PC-3 (cell line): ENCODE results near the gene CDC6. TPM values are rescaled to one million over a fixed set of nuclear protein-coding genes. Genes with fewer than 3 reads are reported as not detected.

Experiments
- ATAC-seq: fragments of 200-7000 bp; cut with Tn5 transposase; 2 replicates; pipeline ENCODE4 v1.9.1; 2020; ENCODE audit warnings: mild to moderate bottlenecking, moderate library complexity
- BruUV-seq: library from RNA; stranded (reverse); fragments of 400-500 nt; replicated peaks from 2 replicates; lab custom pipeline; 2021; lab: Mats Ljungman, UMichigan
- CTCF ChIA-PET: fragments of 300-600 bp; sonication (Branson Sonifier 250); formaldehyde crosslinking; loops from one replicate; lab custom pipeline; 2022; ENCODE audit warnings: antibody characterized with exemption; lab: Charles Lee
- POLR2A ChIA-PET: fragments of 300-600 bp; sonication (Branson Sonifier 250); formaldehyde crosslinking; loops from one replicate; lab custom pipeline; 2022; ENCODE audit warnings: antibody characterized with exemption; ENCODE audit not compliant: unreplicated experiment; lab: Charles Lee
- DNase-seq: peaks from one replicate; pipeline ENCODE4 v3.0.0-alpha.2; 2015
- H2AFZ ChIP-seq: fragments of 300-600 bp; sonication (generic); 2 replicates; pipeline ENCODE4 v1.6.0; 2016; ENCODE audit warnings: antibody characterized with exemption, low read length
- H3F3A ChIP-seq: fragments of 300-600 bp; sonication (generic); one replicate; pipeline ENCODE4 v1.6.0; 2017; ENCODE audit warnings: antibody characterized with exemption, low read length, control low read depth, mild to moderate bottlenecking; ENCODE audit not compliant: unreplicated experiment
- H3K27ac ChIP-seq: fragments of 300-600 bp; sonication (generic); 2 replicates; pipeline ENCODE4 v1.5.1; 2016; ENCODE audit warnings: mild to moderate bottlenecking, low read length
- H3K27me3 ChIP-seq: fragments of 300-600 bp; sonication (generic); 2 replicates; pipeline ENCODE4 v1.6.1; 2016; ENCODE audit warnings: low read length, mixed read lengths
- H3K36me3 ChIP-seq: fragments of 300-600 bp; sonication (generic); 2 replicates; pipeline ENCODE4 v1.6.1; 2016; ENCODE audit warnings: low read depth, mixed run types, low read length, mixed read lengths
- H3K4me1 ChIP-seq: fragments of 300-600 bp; sonication (generic); 2 replicates; pipeline ENCODE4 v1.5.1; 2016; ENCODE audit warnings: low read length; ENCODE audit not compliant: insufficient read depth
- H3K4me2 ChIP-seq: fragments of 300-600 bp; sonication (generic); 2 replicates; pipeline ENCODE4 v1.6.0; 2016; ENCODE audit warnings: low read length
- H3K4me3 ChIP-seq: fragments of 300-600 bp; sonication (generic); 2 replicates; pipeline ENCODE4 v1.5.1; 2016; ENCODE audit warnings: mild to moderate bottlenecking, low read length, mixed read lengths
- H3K79me2 ChIP-seq: fragments of 300-600 bp; sonication (generic); 2 replicates; pipeline ENCODE4 v1.6.1; 2017; ENCODE audit warnings: low read length, mixed read lengths
- H3K9ac ChIP-seq: fragments of 300-600 bp; sonication (generic); 2 replicates; pipeline ENCODE4 v1.6.0; 2016; ENCODE audit warnings: mild to moderate bottlenecking, low read length
- H3K9me2 ChIP-seq: fragments of 300-600 bp; sonication (generic); replicated peaks from 2 replicates; pipeline ENCODE4 v1.6.1; 2016; ENCODE audit warnings: mixed run types, low read length, mixed read lengths
- H3K9me3 ChIP-seq: fragments of 300-600 bp; sonication (generic); 2 replicates; pipeline ENCODE4 v1.6.1; 2016; ENCODE audit warnings: low read length, mixed read lengths
- H4K20me1 ChIP-seq: fragments of 300-600 bp; sonication (generic); 2 replicates; pipeline ENCODE4 v1.6.1; 2016; ENCODE audit warnings: low read length, mixed read lengths
- EZH2 ChIP-seq: fragments of 300-600 bp; sonication (generic); IDR thresholded peaks from one replicate; pipeline ENCODE4 v1.6.1; 2017; ENCODE audit warnings: antibody characterized with exemption, mild to moderate bottlenecking, low read length; ENCODE audit not compliant: unreplicated experiment
- EZH2phosphoT487 ChIP-seq: fragments of 300-600 bp; sonication (generic); IDR thresholded peaks from 2 replicates; pipeline ENCODE4 v1.6.1; 2018; ENCODE audit warnings: mild to moderate bottlenecking, antibody characterized with exemption, low read length, borderline replicate concordance
- intact Hi-C: fragments of 100-400 bp; cut with micrococcal nuclease; formaldehyde crosslinking; loops from 2 replicates; pipeline ENCODE4 v1.9.0; 2023
- total RNA-seq: library from RNA; depleted of rRNA; stranded (reverse); fragments of >200 nt; gene quantifications from 2 replicates; pipeline ENCODE4 v1.2.3, GENCODE V29; 2014
- TF ChIP-seq, protein P1 (sequence below): fragments of 300-600 bp; sonication (generic); conservative IDR thresholded peaks from 2 replicates; pipeline ENCODE4 v1.5.1; 2017; ENCODE audit warnings: antibody characterized with exemption, low read depth, mild to moderate bottlenecking, low read length

CDC6 gene
- total RNA-seq, 1 experiment from 2014 or later = 48.9 TPM

DNA sequence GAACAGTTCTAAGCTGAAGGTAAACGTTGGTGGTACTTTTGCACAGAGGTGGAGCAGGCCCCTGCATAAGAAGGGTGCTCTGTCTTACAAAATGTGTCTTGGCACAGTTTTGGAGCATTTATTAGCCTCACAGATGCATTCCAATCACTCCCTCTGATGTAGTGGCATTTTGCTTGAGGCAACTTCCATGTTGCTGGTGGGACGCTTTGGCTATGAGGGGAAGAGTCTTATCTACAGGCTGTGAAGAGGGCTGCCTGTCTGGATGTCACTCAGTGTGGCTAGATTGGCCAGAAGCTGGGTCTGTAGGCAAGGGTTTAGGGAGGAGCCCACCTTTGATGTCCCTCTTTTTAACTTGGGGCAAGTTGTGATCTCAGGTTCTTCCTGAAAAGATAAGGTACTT, 18.7 kb downstream of the CDC6 start:
- ChIA-PET CTCF (no interaction called here), POLR2A (no interaction called here)
- Histone ChIP-seq H3K79me2 (0 out of 2 replicates have a peak, but pooled peaks cover 4% of the 10 kb centered on the region), H2AFZ (no peak overlapping the region), H4K20me1 (0 out of 2 replicates have a peak, but pooled peaks cover 5% of the 10 kb centered on the region), H3K27ac (no peak overlapping the region), H3K4me2 (no peak overlapping the region), H3F3A (no peaks in the 10 kb centered on the region), H3K9ac (no peak overlapping the region), H3K27me3 (no peaks in the 10 kb centered on the region), H3K9me2 (no peaks in the 10 kb centered on the region), H3K4me3 (no peak overlapping the region), H3K36me3 (peaks cover 27% of the 10 kb centered on the region), H3K4me1 (peaks cover 33% of the 10 kb centered on the region), H3K9me3 (no peaks in the 10 kb centered on the region)
- intact Hi-C loops = no loop called here
- TF ChIP-seq, protein P1, sequence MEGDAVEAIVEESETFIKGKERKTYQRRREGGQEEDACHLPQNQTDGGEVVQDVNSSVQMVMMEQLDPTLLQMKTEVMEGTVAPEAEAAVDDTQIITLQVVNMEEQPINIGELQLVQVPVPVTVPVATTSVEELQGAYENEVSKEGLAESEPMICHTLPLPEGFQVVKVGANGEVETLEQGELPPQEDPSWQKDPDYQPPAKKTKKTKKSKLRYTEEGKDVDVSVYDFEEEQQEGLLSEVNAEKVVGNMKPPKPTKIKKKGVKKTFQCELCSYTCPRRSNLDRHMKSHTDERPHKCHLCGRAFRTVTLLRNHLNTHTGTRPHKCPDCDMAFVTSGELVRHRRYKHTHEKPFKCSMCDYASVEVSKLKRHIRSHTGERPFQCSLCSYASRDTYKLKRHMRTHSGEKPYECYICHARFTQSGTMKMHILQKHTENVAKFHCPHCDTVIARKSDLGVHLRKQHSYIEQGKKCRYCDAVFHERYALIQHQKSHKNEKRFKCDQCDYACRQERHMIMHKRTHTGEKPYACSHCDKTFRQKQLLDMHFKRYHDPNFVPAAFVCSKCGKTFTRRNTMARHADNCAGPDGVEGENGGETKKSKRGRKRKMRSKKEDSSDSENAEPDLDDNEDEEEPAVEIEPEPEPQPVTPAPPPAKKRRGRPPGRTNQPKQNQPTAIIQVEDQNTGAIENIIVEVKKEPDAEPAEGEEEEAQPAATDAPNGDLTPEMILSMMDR = no peak
- TF ChIP-seq EZH2phosphoT487 = no peak
- no peak for TF ChIP-seq EZH2
- ATAC-seq (no peak; the same call in 1 of the 2 replicates), DNase-seq (no peak)
- no TSS peak for BruUV-seq

DNA sequence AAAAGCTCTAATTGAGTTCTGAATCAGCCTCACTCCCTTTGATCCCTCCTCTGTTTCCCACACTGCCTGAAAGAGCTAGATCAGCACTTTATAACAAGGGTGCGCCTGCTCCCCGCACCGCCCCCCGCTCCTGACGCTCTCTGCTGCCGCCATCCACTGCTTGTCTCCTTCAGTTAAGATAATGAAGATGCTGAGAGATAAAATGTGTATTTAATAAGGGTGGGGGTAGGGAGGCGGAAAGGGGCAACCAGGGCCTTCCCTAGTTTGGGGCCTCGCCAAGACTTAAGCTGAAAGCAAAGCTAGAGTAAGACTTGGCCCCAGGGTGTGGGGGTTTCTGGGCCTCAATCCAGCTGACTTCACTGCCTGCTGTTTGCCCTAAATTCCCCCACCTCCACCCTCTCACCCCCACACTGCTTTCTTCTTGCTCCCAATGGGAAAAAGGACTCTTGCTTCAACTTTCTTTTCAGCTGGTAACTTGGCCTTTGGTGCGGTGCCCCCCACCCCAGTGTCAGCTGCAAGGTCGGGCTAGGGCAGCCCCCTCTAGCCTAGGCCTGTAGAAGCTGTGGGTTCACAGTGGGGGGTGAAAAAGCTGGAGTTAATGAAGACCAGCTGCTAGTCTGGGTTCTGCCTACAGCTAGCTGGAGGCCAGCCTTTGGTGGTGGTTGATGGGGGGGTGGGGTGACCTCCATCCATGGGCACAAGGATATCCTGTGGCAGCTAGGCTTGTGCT, 19.5 kb downstream of the CDC6 start:
- BruUV-seq = no TSS peak
- H3K4me1 ChIP-seq = peaks cover 40% of the 10 kb centered on the region
- no peaks in the 10 kb centered on the region for H3F3A ChIP-seq
- ChIA-PET CTCF (no interaction called here), POLR2A (interaction anchor here (0.5 kb wide), 1 partner anchor 57 kb away, joined by 6 read pairs; no protein-coding TSS in a partner anchor)
- DNase-seq (no peak), ATAC-seq (no peak)
- H3K27me3 ChIP-seq = no peaks in the 10 kb centered on the region
- H3K9me3 ChIP-seq = no peaks in the 10 kb centered on the region
- H3K4me3 ChIP-seq = no peak overlapping the region
- no peaks in the 10 kb centered on the region for H3K9me2 ChIP-seq
- H2AFZ ChIP-seq = no peak overlapping the region
- H3K4me2 ChIP-seq = no peak overlapping the region
- no peak overlapping the region for H3K9ac ChIP-seq
- H3K36me3 ChIP-seq = peaks cover 20% of the 10 kb centered on the region
- no peak overlapping the region for H3K27ac ChIP-seq
- 0 out of 2 replicates have a peak, but pooled peaks cover 4% of the 10 kb centered on the region for H3K79me2 ChIP-seq
- 0 out of 2 replicates have a peak, but pooled peaks cover 5% of the 10 kb centered on the region for H4K20me1 ChIP-seq
- intact Hi-C loops = no loop called here
- TF ChIP-seq, protein P1 = no peak
- TF ChIP-seq EZH2phosphoT487 = no peak
- no peak for TF ChIP-seq EZH2

DNA sequence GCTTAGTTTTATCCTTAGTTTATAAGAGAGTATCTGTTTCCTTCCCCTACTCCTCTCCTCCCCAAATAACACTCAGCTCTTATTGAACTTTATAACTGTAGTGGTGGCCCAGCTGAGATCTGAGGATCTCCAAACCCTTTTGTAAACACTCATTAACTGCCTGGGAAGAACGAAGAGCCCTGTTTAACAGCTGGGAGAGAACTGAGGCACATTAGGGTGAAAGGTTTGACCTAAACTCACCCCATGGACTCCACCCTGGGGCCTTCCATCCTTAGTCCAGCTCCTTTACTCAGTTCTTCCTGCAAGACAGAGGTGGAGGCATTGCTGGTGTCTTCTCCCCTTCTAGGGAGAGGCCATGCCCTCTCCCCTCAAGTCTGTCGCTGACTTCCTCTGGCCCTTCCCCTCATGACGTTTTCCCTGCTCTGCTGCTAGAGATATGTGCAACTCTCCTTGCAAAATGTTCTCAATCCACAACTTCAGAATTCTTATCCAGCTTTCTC, 20.1 kb downstream of the CDC6 start:
- CTCF ChIA-PET = no interaction called here
- no peak for TF ChIP-seq EZH2phosphoT487
- TF ChIP-seq, protein P1 = no peak
- TF ChIP-seq EZH2 = no peak
- POLR2A ChIA-PET = interaction anchor here (0.5 kb wide), 1 partner anchor 57 kb away, joined by 6 read pairs; no protein-coding TSS in a partner anchor
- no peak overlapping the region for H3K4me2 ChIP-seq
- no peak overlapping the region for H3K9ac ChIP-seq
- no TSS peak for BruUV-seq
- peaks cover 47% of the 10 kb centered on the region for H3K4me1 ChIP-seq
- no peak overlapping the region for H3K4me3 ChIP-seq
- peaks cover 13% of the 10 kb centered on the region for H3K36me3 ChIP-seq
- no peaks in the 10 kb centered on the region for H3K9me3 ChIP-seq
- intact Hi-C loops = no loop called here
- DNase-seq = no peak
- 0 out of 2 replicates have a peak, but pooled peaks cover 4% of the 10 kb centered on the region for H3K79me2 ChIP-seq
- no peaks in the 10 kb centered on the region for H3K27me3 ChIP-seq
- H4K20me1 ChIP-seq = 0 out of 2 replicates have a peak, but pooled peaks cover 5% of the 10 kb centered on the region
- no peak for ATAC-seq
- H3F3A ChIP-seq = no peaks in the 10 kb centered on the region
- no peaks in the 10 kb centered on the region for H3K9me2 ChIP-seq
- no peak overlapping the region for H2AFZ ChIP-seq
- H3K27ac ChIP-seq = no peak overlapping the region
